T-helper 2 cell treated with Interferon-gamma antibody and Interleukin-4, amounts not matched to agents 100 ng/mL and 5 ng/mL, for 36 hours (primary cell): ENCODE data around the gene CD4. TPM values are rescaled to one million over a fixed set of nuclear protein-coding genes. Genes with fewer than 3 reads are reported as not detected.

Experiments
- intact Hi-C: fragments of 100-400 bp; cut with micrococcal nuclease; formaldehyde crosslinking; loops from one replicate; pipeline ENCODE4 v1.15.1; 2023
- total RNA-seq: library from RNA; stranded (reverse); gene quantifications from 2 replicates; pipeline ENCODE4 v1.2.3, GENCODE V29; 2022

Gene CD4
- total RNA-seq, 1 donor from 2014 or later = 232 TPM

- intact Hi-C loops = no loop called here
Observed at GRCh38 chr12:6799147-6799546, 9.8 kb downstream of the CD4 start.

- intact Hi-C loops = no loop called here
Observed at GRCh38 chr12:6807170-6807569, 17.8 kb downstream of the CD4 start.

- intact Hi-C loops = no loop called here
Observed at GRCh38 chr12:6809056-6809455, 19.7 kb downstream of the CD4 start.

- intact Hi-C loops = no loop called here
Observed at GRCh38 chr12:6810758-6811157, 21.4 kb downstream of the CD4 start.

GRCh38 chr12:6813363-6813762 lies 24.0 kb downstream of the CD4 start:
- intact Hi-C loops = no loop called here

- intact Hi-C loops = no loop called here
Observed at GRCh38 chr12:6816598-6816997, 27.3 kb downstream of the CD4 start.

GRCh38 chr12:6817098-6817497 lies 27.8 kb downstream of the CD4 start:
- intact Hi-C loops = no loop called here

GRCh38 chr12:6817662-6818157 lies 28.4 kb downstream of the CD4 start:
- intact Hi-C loops = no loop called here

GRCh38 chr12:6818222-6818621 lies 28.9 kb downstream of the CD4 start:
- intact Hi-C loops = no loop called here

- intact Hi-C loops = no loop called here
Observed at GRCh38 chr12:6818645-6819044, 29.3 kb downstream of the CD4 start.

GRCh38 chr12:6819106-6820030 lies 30.0 kb downstream of the CD4 start:
- intact Hi-C loops = no loop called here

- intact Hi-C loops = no loop called here
Observed at GRCh38 chr12:6820166-6820565, 30.8 kb downstream of the CD4 start.

- intact Hi-C loops = no loop called here
Observed at GRCh38 chr12:6821591-6822425, 32.5 kb downstream of the CD4 start, which contains the start of gene GPR162. GPR162 (plus strand) TSS chr12:6821821; CDS start chr12:6823899, 2,078 bp downstream.

- intact Hi-C loops = no loop called here
Observed at GRCh38 chr12:6822426-6823135, 33.3 kb downstream of the CD4 start.

- intact Hi-C loops = no loop called here
Observed at GRCh38 chr12:6823182-6824084, 34.1 kb downstream of the CD4 start.

GRCh38 chr12:6824085-6824775 lies 34.9 kb downstream of the CD4 start:
- intact Hi-C loops = no loop called here

GRCh38 chr12:6824901-6825381 lies 35.6 kb downstream of the CD4 start:
- intact Hi-C loops = loop anchor here (1.0 to 5.0 kb wide), 5 partner anchors 33 to 218 kb away; partner anchors contain the start of genes CHD4, MLF2 and ZNF384

- intact Hi-C loops = loop anchor here (1.0 to 5.0 kb wide), 5 partner anchors 33 to 218 kb away; partner anchors contain the start of genes CHD4, MLF2 and ZNF384
Observed at GRCh38 chr12:6825398-6826124, 36.2 kb downstream of the CD4 start.
